WTC11 (cell line): ENCODE data around the gene TAS2R31.
"Not testable (repeated sequence)": the region's sequence is repeated elsewhere in the genome, so short reads cannot be mapped to it uniquely, and the experiment has no call there.

Experiments used
- CBFB ChIP-seq: sonication (generic); formaldehyde crosslinking; IDR thresholded peaks from 2 replicates; pipeline ENCODE4 v1.8.1; 2022; ENCODE audit warnings: mild to moderate bottlenecking, low read depth, missing genetic modification reagents
- CTCF ChIP-seq: fragments of 200-600 bp; IDR thresholded peaks from 2 replicates; pipeline ENCODE4 v1.8.0; 2022; ENCODE audit warnings: antibody characterized with exemption
- JAZF1 ChIP-seq: fragments of 250-450 bp; sonication (Bioruptor Pico); IDR thresholded peaks from 2 replicates; pipeline ENCODE4 v1.9.0; 2021; ENCODE audit warnings: moderate library complexity, mild to moderate bottlenecking, inconsistent platforms
- KAT7 ChIP-seq: sonication (generic); formaldehyde crosslinking; IDR thresholded peaks from 2 replicates; pipeline ENCODE4 v1.8.1; 2023; ENCODE audit warnings: missing genetic modification reagents, mild to moderate bottlenecking, borderline replicate concordance
- MXD4 ChIP-seq: fragments of 250-450 bp; sonication (Bioruptor Pico); IDR thresholded peaks from 2 replicates; pipeline ENCODE4 v1.8.0; 2021; ENCODE audit warnings: mild to moderate bottlenecking, moderate library complexity, borderline replicate concordance
- SP1 ChIP-seq: sonication (generic); formaldehyde crosslinking; conservative IDR thresholded peaks from 2 replicates; pipeline ENCODE4 v1.8.1; 2022; ENCODE audit warnings: missing genetic modification reagents
- TEAD4 ChIP-seq: sonication (generic); formaldehyde crosslinking; IDR thresholded peaks from 2 replicates; pipeline ENCODE4 v1.8.0; 2022; ENCODE audit warnings: mild to moderate bottlenecking, missing genetic modification reagents
- ZNF121 ChIP-seq: sonication (generic); formaldehyde crosslinking; IDR thresholded peaks from 2 replicates; pipeline ENCODE4 v1.8.0; 2023; ENCODE audit warnings: missing genetic modification reagents
- ZNF263 ChIP-seq: sonication (generic); formaldehyde crosslinking; IDR thresholded peaks from 2 replicates; pipeline ENCODE4 v1.8.1; 2022; ENCODE audit warnings: low read depth, mild to moderate bottlenecking, moderate library complexity, missing genetic modification reagents
- TF ChIP-seq, protein P1 (sequence below): sonication (generic); formaldehyde crosslinking; IDR thresholded peaks from 2 replicates; pipeline ENCODE4 v1.8.1; 2022; ENCODE audit warnings: low read depth, missing genetic modification reagents, borderline replicate concordance
- TF ChIP-seq, protein P2 (sequence below): sonication (generic); formaldehyde crosslinking; IDR thresholded peaks from 2 replicates; pipeline ENCODE4 v1.8.0; 2022; ENCODE audit warnings: mild to moderate bottlenecking, missing genetic modification reagents
- TF ChIP-seq, protein P3 (sequence below): sonication (generic); formaldehyde crosslinking; IDR thresholded peaks from 2 replicates; pipeline ENCODE4 v1.8.0; 2022; ENCODE audit warnings: mild to moderate bottlenecking, missing genetic modification reagents
- TF ChIP-seq, protein P4 (sequence below): sonication (generic); formaldehyde crosslinking; IDR thresholded peaks from 2 replicates; pipeline ENCODE4 v1.8.1; 2023; ENCODE audit warnings: mild to moderate bottlenecking, missing genetic modification reagents, moderate library complexity
- TF ChIP-seq, protein P5 (sequence below): sonication (generic); formaldehyde crosslinking; IDR thresholded peaks from 2 replicates; pipeline ENCODE4 v1.8.0; 2023; ENCODE audit warnings: missing genetic modification reagents, mild to moderate bottlenecking, borderline replicate concordance

GRCh38 chr12:11041366-11041765 is 10.2 kb upstream of the TAS2R31 start:
- not testable (repeated sequence) for TF ChIP-seq CTCF; CBFB (CRISPR knock-in tag); TEAD4 (CRISPR knock-in tag); JAZF1 (CRISPR knock-in tag); ZNF121 (CRISPR knock-in tag); ZNF263; MXD4 (CRISPR knock-in tag); SP1 (CRISPR knock-in tag); KAT7 (CRISPR knock-in tag)
- TF ChIP-seq, protein P1, sequence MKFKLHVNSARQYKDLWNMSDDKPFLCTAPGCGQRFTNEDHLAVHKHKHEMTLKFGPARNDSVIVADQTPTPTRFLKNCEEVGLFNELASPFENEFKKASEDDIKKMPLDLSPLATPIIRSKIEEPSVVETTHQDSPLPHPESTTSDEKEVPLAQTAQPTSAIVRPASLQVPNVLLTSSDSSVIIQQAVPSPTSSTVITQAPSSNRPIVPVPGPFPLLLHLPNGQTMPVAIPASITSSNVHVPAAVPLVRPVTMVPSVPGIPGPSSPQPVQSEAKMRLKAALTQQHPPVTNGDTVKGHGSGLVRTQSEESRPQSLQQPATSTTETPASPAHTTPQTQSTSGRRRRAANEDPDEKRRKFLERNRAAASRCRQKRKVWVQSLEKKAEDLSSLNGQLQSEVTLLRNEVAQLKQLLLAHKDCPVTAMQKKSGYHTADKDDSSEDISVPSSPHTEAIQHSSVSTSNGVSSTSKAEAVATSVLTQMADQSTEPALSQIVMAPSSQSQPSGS (CRISPR knock-in tag): not testable (repeated sequence)
- TF ChIP-seq, protein P2, sequence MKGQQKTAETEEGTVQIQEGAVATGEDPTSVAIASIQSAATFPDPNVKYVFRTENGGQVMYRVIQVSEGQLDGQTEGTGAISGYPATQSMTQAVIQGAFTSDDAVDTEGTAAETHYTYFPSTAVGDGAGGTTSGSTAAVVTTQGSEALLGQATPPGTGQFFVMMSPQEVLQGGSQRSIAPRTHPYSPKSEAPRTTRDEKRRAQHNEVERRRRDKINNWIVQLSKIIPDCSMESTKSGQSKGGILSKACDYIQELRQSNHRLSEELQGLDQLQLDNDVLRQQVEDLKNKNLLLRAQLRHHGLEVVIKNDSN (CRISPR knock-in tag): not testable (repeated sequence)
- TF ChIP-seq, protein P3, sequence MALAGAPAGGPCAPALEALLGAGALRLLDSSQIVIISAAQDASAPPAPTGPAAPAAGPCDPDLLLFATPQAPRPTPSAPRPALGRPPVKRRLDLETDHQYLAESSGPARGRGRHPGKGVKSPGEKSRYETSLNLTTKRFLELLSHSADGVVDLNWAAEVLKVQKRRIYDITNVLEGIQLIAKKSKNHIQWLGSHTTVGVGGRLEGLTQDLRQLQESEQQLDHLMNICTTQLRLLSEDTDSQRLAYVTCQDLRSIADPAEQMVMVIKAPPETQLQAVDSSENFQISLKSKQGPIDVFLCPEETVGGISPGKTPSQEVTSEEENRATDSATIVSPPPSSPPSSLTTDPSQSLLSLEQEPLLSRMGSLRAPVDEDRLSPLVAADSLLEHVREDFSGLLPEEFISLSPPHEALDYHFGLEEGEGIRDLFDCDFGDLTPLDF (CRISPR knock-in tag): not testable (repeated sequence)
- TF ChIP-seq, protein P4, sequence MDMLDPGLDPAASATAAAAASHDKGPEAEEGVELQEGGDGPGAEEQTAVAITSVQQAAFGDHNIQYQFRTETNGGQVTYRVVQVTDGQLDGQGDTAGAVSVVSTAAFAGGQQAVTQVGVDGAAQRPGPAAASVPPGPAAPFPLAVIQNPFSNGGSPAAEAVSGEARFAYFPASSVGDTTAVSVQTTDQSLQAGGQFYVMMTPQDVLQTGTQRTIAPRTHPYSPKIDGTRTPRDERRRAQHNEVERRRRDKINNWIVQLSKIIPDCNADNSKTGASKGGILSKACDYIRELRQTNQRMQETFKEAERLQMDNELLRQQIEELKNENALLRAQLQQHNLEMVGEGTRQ (CRISPR knock-in tag): not testable (repeated sequence)
- TF ChIP-seq, protein P5, sequence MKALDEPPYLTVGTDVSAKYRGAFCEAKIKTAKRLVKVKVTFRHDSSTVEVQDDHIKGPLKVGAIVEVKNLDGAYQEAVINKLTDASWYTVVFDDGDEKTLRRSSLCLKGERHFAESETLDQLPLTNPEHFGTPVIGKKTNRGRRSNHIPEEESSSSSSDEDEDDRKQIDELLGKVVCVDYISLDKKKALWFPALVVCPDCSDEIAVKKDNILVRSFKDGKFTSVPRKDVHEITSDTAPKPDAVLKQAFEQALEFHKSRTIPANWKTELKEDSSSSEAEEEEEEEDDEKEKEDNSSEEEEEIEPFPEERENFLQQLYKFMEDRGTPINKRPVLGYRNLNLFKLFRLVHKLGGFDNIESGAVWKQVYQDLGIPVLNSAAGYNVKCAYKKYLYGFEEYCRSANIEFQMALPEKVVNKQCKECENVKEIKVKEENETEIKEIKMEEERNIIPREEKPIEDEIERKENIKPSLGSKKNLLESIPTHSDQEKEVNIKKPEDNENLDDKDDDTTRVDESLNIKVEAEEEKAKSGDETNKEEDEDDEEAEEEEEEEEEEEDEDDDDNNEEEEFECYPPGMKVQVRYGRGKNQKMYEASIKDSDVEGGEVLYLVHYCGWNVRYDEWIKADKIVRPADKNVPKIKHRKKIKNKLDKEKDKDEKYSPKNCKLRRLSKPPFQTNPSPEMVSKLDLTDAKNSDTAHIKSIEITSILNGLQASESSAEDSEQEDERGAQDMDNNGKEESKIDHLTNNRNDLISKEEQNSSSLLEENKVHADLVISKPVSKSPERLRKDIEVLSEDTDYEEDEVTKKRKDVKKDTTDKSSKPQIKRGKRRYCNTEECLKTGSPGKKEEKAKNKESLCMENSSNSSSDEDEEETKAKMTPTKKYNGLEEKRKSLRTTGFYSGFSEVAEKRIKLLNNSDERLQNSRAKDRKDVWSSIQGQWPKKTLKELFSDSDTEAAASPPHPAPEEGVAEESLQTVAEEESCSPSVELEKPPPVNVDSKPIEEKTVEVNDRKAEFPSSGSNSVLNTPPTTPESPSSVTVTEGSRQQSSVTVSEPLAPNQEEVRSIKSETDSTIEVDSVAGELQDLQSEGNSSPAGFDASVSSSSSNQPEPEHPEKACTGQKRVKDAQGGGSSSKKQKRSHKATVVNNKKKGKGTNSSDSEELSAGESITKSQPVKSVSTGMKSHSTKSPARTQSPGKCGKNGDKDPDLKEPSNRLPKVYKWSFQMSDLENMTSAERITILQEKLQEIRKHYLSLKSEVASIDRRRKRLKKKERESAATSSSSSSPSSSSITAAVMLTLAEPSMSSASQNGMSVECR (CRISPR knock-in tag): not testable (repeated sequence)
